Brain microvascular endothelial cell (primary cell): Measurements from ENCODE around the gene CHAT.

ENCODE experiments used
- DNase-seq: peaks from one replicate; pipeline ENCODE4 v3.0.0-alpha.2; 2020
- H3K27ac ChIP-seq: fragments of 250-450 bp; sonication (Bioruptor Pico); 2 replicates; pipeline ENCODE4 v1.5.1; 2020; ENCODE audit warnings: mild to moderate bottlenecking, moderate library complexity
- H3K27me3 ChIP-seq: fragments of 250-450 bp; sonication (Bioruptor Pico); replicated peaks from 2 replicates; pipeline ENCODE4 v1.5.1; 2020; ENCODE audit warnings: mild to moderate bottlenecking
- H3K36me3 ChIP-seq: fragments of 250-450 bp; sonication (Bioruptor Pico); replicated peaks from 2 replicates; pipeline ENCODE4 v1.5.1; 2020; ENCODE audit warnings: mild to moderate bottlenecking
- H3K4me3 ChIP-seq: 2 replicates; pipeline ENCODE4 v1.5.1; 2011; ENCODE audit warnings: low read depth, mild to moderate bottlenecking, control low read depth, low read length, moderate library complexity
- in situ Hi-C: cut with HindIII; loops from 2 replicates; pipeline ENCODE4 v1.10.0; 2017; ENCODE audit warnings: low sequenced_read_pairs, low pct_ligation_motif_present
- TF ChIP-seq, protein P1 (sequence below): IDR thresholded peaks from 2 replicates; pipeline ENCODE4 v1.5.1; 2011; ENCODE audit warnings: low read depth, mild to moderate bottlenecking, moderate library complexity, low read length, control low read depth, inconsistent platforms; ENCODE audit errors: missing control alignments

The CHAT gene

DNA sequence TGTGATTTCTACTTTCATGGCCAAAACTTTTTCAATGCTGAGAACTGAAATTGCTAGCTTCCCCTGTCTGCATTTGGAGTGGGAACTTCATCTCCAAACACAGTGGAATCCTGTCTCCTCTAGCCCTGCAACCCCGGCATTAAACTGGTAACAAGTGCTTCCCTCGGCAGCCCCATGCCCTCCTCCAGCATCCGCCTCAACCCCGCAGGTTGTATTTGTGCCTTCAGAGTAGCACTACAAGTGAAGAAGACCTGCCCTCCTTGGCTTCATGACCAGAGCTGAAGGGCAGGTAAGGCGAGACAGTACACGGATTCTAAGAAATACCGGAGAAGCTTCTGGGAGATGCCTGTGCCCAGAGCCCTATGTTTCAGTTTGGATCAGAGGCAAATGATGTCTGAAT is 82.5 kb downstream of the CHAT start:
- no peak for DNase-seq
- peaks cover 16% of the 10 kb centered on the region for H3K27me3 ChIP-seq
- no peak overlapping the region for H3K4me3 ChIP-seq
- H3K36me3 ChIP-seq, result no peaks in the 10 kb centered on the region
- TF ChIP-seq, protein P1, sequence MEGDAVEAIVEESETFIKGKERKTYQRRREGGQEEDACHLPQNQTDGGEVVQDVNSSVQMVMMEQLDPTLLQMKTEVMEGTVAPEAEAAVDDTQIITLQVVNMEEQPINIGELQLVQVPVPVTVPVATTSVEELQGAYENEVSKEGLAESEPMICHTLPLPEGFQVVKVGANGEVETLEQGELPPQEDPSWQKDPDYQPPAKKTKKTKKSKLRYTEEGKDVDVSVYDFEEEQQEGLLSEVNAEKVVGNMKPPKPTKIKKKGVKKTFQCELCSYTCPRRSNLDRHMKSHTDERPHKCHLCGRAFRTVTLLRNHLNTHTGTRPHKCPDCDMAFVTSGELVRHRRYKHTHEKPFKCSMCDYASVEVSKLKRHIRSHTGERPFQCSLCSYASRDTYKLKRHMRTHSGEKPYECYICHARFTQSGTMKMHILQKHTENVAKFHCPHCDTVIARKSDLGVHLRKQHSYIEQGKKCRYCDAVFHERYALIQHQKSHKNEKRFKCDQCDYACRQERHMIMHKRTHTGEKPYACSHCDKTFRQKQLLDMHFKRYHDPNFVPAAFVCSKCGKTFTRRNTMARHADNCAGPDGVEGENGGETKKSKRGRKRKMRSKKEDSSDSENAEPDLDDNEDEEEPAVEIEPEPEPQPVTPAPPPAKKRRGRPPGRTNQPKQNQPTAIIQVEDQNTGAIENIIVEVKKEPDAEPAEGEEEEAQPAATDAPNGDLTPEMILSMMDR, result no peak
- in situ Hi-C loops, result no loop called here
- H3K27ac ChIP-seq, result no peak overlapping the region

DNA sequence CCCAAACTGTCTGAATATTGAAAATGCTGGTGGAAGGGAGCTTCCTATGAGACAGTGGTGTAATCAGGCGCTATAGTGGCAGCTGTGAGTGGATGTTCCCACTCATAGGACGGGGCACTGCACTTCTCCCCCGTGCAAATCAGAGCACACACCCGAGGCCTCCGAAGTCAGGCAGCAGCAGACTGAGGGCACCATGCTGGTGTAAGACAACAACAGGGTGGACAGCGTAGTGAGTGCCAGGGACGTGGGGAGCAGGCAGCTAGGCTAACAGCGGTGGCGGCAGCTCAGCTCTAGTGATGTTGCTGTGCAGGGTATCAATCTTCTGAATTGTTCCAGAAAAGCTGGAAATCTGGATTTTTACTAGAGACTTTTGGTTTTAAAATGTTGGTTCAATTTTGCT is 84.8 kb downstream of the CHAT start:
- no peaks in the 10 kb centered on the region for H3K36me3 ChIP-seq
- H3K4me3 ChIP-seq, result no peak overlapping the region
- H3K27me3 ChIP-seq, result peaks cover 2% of the 10 kb centered on the region
- H3K27ac ChIP-seq, result no peak overlapping the region
- in situ Hi-C loops, result no loop called here
- DNase-seq, result no peak
- TF ChIP-seq, protein P1, result no peak

DNA sequence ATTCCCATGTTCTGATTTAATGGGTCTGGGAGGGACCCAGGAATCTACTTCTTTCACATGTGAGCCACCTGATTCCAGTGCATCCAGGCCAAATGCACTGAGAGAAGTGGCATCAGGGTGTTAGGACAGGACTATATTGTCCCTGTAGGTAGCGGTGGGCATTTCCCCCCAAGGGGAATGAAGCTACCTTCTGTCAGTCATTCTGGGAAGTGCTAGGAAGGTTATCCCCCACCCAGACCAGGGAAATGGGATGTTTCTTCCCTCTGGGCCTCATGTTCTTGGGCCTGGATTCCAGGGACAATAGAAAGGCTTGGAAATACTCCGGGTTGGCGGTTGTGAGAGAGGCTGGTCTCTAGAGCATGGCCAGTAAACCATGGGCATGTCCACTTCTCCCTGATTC is 86.4 kb downstream of the CHAT start:
- TF ChIP-seq, protein P1, result no peak
- no peaks in the 10 kb centered on the region for H3K36me3 ChIP-seq

DNA sequence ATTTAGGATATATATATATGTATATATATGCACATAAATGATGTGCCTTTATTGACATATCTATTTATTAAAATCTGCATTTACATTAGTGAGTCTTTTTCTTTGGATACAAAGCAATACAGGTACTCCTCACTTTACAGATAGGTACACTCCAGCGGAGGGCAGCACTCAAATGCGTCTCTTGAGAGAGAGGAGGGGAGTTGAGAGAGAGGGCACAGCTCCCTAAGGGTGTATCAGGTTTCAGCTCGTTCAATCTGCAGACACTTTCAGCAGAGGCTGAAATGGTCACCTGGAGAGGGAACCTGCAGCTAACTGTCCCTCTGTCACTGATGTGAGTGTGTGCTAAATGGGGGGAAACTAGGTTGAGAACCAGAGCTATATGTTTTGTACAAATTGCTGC is 87.2 kb downstream of the CHAT start:
- H3K4me3 ChIP-seq, result no peak overlapping the region
- DNase-seq, result no peak
- TF ChIP-seq, protein P1, result no peak
- H3K27me3 ChIP-seq, result no peaks in the 10 kb centered on the region
- H3K27ac ChIP-seq, result no peak overlapping the region
- no peaks in the 10 kb centered on the region for H3K36me3 ChIP-seq
- in situ Hi-C loops, result no loop called here

More for the DNA sequence above, 86.4 kb downstream of the CHAT start:
- Histone ChIP-seq H3K27ac (no peak overlapping the region), H3K27me3 (peaks cover 2% of the 10 kb centered on the region), H3K4me3 (no peak overlapping the region)
- in situ Hi-C loops, result no loop called here
- no peak for DNase-seq

DNA sequence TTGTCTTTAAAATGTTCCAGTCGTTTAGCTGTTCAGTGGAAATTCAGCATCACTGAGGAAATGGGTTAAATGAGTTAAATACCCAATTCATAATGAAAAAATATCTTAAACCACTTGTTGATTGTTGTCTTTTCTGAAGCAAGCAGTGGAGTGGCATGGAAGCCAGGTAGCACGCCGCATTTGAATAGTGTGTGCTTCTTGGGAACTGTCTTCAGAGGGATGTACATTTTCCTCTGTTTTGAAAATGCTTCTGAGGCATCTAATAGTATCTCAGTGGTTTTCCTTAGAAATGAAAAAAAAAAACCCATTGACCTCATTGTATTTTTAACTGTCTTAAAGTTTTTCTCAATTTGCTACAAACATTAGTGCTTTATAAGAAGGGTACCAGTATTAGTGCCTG is 93.7 kb downstream of the CHAT start:
- in situ Hi-C loops, result no loop called here
- no peak for DNase-seq
- no peak overlapping the region for H3K27ac ChIP-seq

DNA sequence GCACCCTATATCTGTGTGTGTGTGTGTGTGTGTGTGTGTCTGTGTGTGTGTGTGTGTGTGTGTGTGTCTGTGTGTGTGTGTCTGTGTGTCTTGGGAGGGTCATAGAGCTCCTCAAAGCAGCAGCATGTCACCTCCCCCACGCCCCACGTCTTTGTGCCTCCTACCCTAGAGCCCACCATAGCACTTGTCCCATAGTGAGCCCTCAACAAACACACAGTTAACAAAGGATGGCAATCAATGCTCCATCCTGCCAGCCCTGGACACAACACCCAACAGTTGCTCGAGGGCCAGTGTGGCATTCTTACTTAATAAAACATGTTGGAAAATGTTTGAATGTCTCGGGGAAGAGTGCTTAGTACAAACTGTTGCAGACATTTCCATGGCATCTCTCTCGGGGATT is 96.1 kb downstream of the CHAT start:
- TF ChIP-seq, protein P1, result no peak
- no peaks in the 10 kb centered on the region for H3K27me3 ChIP-seq
- in situ Hi-C loops, result no loop called here
- no peak overlapping the region for H3K27ac ChIP-seq
- DNase-seq, result no peak
- no peaks in the 10 kb centered on the region for H3K36me3 ChIP-seq
- no peak overlapping the region for H3K4me3 ChIP-seq

More for the DNA sequence above, 93.7 kb downstream of the CHAT start:
- no peaks in the 10 kb centered on the region for H3K27me3 ChIP-seq
- H3K4me3 ChIP-seq, result no peak overlapping the region
- TF ChIP-seq, protein P1, result no peak
- H3K36me3 ChIP-seq, result no peaks in the 10 kb centered on the region
